MM.1S (cell line): ENCODE measurements around the gene RNF123.
A peak's percentile ranks its signal among the peaks of the same experiment; 100 is the strongest.

ENCODE experiments used
- DNase-seq: peaks from one replicate; pipeline ENCODE4 v3.0.0-alpha.2; 2015
- H2AFZ ChIP-seq: fragments of 300-600 bp; sonication (generic); 2 replicates; pipeline ENCODE4 v1.6.0; 2016; ENCODE audit warnings: antibody characterized with exemption, low read length
- H3F3A ChIP-seq: fragments of 300-600 bp; sonication (generic); 2 replicates; pipeline ENCODE4 v1.6.1; 2016; ENCODE audit warnings: mild to moderate bottlenecking, antibody characterized with exemption, low read length, moderate library complexity, mixed read lengths; ENCODE audit not compliant: insufficient read depth
- H3K27ac ChIP-seq: fragments of 300-600 bp; sonication (generic); 2 replicates; pipeline ENCODE4 v1.5.1; 2016; ENCODE audit warnings: mild to moderate bottlenecking, low read length
- H3K27me3 ChIP-seq: fragments of 300-600 bp; sonication (generic); replicated peaks from 2 replicates; pipeline ENCODE4 v1.6.0; 2016; ENCODE audit warnings: low read length; ENCODE audit not compliant: insufficient read depth
- H3K36me3 ChIP-seq: fragments of 300-600 bp; sonication (generic); replicated peaks from 2 replicates; pipeline ENCODE4 v1.6.1; 2016; ENCODE audit warnings: mild to moderate bottlenecking, low read length, mixed read lengths; ENCODE audit not compliant: insufficient read depth
- H3K4me1 ChIP-seq: fragments of 300-600 bp; sonication (generic); 2 replicates; pipeline ENCODE4 v1.6.1; 2016; ENCODE audit warnings: low read length, mixed read lengths
- H3K4me2 ChIP-seq: fragments of 300-600 bp; sonication (generic); 2 replicates; pipeline ENCODE4 v1.6.0; 2016; ENCODE audit warnings: low read depth, low read length
- H3K4me3 ChIP-seq: fragments of 300-600 bp; sonication (generic); 2 replicates; pipeline ENCODE4 v1.5.1; 2016; ENCODE audit warnings: low read length, mixed read lengths
- H3K79me2 ChIP-seq: fragments of 300-600 bp; sonication (generic); 2 replicates; pipeline ENCODE4 v1.6.1; 2016; ENCODE audit warnings: mixed run types, low read length, mixed read lengths
- H3K9ac ChIP-seq: fragments of 300-600 bp; sonication (generic); 2 replicates; pipeline ENCODE4 v1.6.1; 2016; ENCODE audit warnings: low read length, mixed read lengths
- H3K9me2 ChIP-seq: fragments of 300-600 bp; sonication (generic); replicated peaks from 2 replicates; pipeline ENCODE4 v1.6.1; 2016; ENCODE audit warnings: mild to moderate bottlenecking, low read length, mixed read lengths; ENCODE audit not compliant: insufficient read depth
- H3K9me3 ChIP-seq: fragments of 300-600 bp; sonication (generic); replicated peaks from 2 replicates; pipeline ENCODE4 v1.6.1; 2016; ENCODE audit warnings: mild to moderate bottlenecking, low read length, mixed read lengths; ENCODE audit not compliant: insufficient read depth
- H4K20me1 ChIP-seq: fragments of 300-600 bp; sonication (generic); 2 replicates; pipeline ENCODE4 v1.6.1; 2016; ENCODE audit warnings: mild to moderate bottlenecking, low read length, moderate library complexity, mixed read lengths; ENCODE audit not compliant: insufficient read depth
- EZH2 ChIP-seq: fragments of 300-600 bp; sonication (generic); optimal IDR thresholded peaks from 2 replicates; pipeline ENCODE3; 2017; ENCODE audit warnings: low read depth, mild to moderate bottlenecking, antibody characterized with exemption, low read length, mixed read lengths
- EZH2phosphoT487 ChIP-seq: fragments of 300-600 bp; sonication (generic); IDR thresholded peaks from 2 replicates; pipeline ENCODE4 v1.6.1; 2018; ENCODE audit warnings: antibody characterized with exemption, low read length
- TF ChIP-seq, protein P1 (sequence below): fragments of 300-600 bp; sonication (generic); IDR thresholded peaks from 2 replicates; pipeline ENCODE4 v1.5.1; 2016; ENCODE audit warnings: antibody characterized with exemption, low read length, mixed read lengths

Gene RNF123

DNA sequence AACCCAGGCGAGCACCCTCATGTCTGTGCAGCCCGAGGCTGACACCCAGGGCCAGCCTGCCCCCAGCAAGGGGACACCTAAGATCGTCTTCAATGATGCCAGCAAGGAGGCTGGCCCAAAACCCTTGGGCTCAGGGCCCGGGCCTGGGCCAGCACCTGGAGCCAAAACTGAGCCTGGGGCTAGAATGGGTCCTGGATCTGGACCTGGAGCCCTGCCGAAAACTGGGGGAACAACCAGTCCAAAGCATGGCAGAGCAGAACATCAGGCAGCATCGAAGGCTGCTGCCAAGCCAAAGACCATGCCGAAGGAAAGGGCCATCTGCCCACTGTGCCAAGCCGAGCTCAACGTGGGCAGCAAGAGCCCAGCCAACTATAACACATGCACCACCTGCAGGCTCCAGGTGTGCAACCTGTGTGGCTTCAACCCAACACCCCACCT, 46.6 kb upstream of the RNF123 start:
- H4K20me1 ChIP-seq: no peaks in the 10 kb centered on the region
- H3F3A ChIP-seq: no peaks in the 10 kb centered on the region
- H3K9me2 ChIP-seq: no peaks in the 10 kb centered on the region
- DNase-seq: no peak
- H3K9me3 ChIP-seq: no peaks in the 10 kb centered on the region
- TF ChIP-seq EZH2: no peak
- peaks cover 6% of the 10 kb centered on the region for H3K4me1 ChIP-seq
- no peak overlapping the region for H3K9ac ChIP-seq
- H3K79me2 ChIP-seq: no peaks in the 10 kb centered on the region
- H3K36me3 ChIP-seq: no peaks in the 10 kb centered on the region
- no peak overlapping the region for H3K27ac ChIP-seq
- H2AFZ ChIP-seq: no peak overlapping the region
- no peak overlapping the region for H3K4me2 ChIP-seq
- no peak overlapping the region for H3K4me3 ChIP-seq
- H3K27me3 ChIP-seq: no peaks in the 10 kb centered on the region

- no peaks in the 10 kb centered on the region for H3K9me3 ChIP-seq
- H3K79me2 ChIP-seq: no peaks in the 10 kb centered on the region
- no peak overlapping the region for H3K9ac ChIP-seq
- no peak overlapping the region for H3K4me2 ChIP-seq
- TF ChIP-seq, protein P1, sequence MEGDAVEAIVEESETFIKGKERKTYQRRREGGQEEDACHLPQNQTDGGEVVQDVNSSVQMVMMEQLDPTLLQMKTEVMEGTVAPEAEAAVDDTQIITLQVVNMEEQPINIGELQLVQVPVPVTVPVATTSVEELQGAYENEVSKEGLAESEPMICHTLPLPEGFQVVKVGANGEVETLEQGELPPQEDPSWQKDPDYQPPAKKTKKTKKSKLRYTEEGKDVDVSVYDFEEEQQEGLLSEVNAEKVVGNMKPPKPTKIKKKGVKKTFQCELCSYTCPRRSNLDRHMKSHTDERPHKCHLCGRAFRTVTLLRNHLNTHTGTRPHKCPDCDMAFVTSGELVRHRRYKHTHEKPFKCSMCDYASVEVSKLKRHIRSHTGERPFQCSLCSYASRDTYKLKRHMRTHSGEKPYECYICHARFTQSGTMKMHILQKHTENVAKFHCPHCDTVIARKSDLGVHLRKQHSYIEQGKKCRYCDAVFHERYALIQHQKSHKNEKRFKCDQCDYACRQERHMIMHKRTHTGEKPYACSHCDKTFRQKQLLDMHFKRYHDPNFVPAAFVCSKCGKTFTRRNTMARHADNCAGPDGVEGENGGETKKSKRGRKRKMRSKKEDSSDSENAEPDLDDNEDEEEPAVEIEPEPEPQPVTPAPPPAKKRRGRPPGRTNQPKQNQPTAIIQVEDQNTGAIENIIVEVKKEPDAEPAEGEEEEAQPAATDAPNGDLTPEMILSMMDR: no peak
- TF ChIP-seq EZH2 (no peak), EZH2phosphoT487 (no peak)
- no peak overlapping the region for H3K4me3 ChIP-seq
- H3K27ac ChIP-seq: no peak overlapping the region
- no peaks in the 10 kb centered on the region for H3K9me2 ChIP-seq
- no peaks in the 10 kb centered on the region for H3K36me3 ChIP-seq
- peaks cover 12% of the 10 kb centered on the region for H3K4me1 ChIP-seq
- H3K27me3 ChIP-seq: no peaks in the 10 kb centered on the region
- no peak overlapping the region for H2AFZ ChIP-seq
- no peaks in the 10 kb centered on the region for H3F3A ChIP-seq
- no peak for DNase-seq
- H4K20me1 ChIP-seq: no peaks in the 10 kb centered on the region
Measured at GRCh38 chr3:49644684-49645083, 44.7 kb upstream of the RNF123 start.

DNA sequence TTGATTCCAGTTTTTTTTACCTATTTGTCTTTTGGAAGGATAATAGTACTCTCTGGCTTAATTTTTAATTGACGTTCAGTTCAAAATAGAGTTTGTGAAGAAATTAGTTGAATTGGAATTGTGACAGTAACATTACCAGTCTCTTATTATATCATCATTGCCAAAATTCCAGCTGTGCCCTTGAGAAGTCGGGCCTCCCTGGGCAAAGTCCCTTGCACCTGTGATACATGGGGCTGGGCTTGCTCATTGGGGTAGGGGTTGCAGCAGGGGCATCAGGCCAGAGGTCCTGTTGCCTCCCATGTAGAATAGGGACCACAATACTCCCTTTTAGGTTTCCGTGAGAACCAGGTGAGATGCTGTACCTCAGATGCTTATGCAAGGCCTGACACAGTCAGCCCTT, 43.1 kb upstream of the RNF123 start:
- Histone ChIP-seq H3K79me2 (no peaks in the 10 kb centered on the region), H3K4me1 (peaks cover 12% of the 10 kb centered on the region), H3F3A (no peaks in the 10 kb centered on the region), H3K27me3 (no peaks in the 10 kb centered on the region), H3K36me3 (no peaks in the 10 kb centered on the region), H3K9me2 (no peaks in the 10 kb centered on the region), H3K4me2 (no peak overlapping the region), H4K20me1 (no peaks in the 10 kb centered on the region), H3K4me3 (no peak overlapping the region), H3K9ac (no peak overlapping the region), H3K9me3 (no peaks in the 10 kb centered on the region), H2AFZ (no peak overlapping the region), H3K27ac (no peak overlapping the region)
- TF ChIP-seq EZH2 (no peak), EZH2phosphoT487 (no peak)
- TF ChIP-seq, protein P1: no peak
- DNase-seq: no peak

DNA sequence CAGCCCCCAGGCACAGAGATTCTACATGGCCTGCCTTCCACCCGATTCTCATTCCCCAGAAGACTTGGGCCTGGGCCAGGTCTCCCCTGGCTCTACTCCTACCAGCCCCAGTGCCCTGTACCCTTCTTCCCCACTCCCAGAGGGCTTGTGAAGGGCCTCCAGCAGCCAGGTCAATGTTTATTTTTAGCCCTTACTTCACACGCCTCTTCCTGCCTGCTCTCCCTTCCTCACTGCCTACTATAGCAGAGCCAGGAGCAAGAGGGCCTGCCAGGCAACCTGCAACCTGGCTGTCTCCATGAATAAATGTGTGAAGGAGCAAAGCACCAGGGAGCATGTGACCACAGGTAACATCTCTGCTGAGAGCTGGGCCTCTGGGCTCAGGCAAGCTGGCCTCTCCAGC, 41.6 kb upstream of the RNF123 start:
- Histone ChIP-seq H3K9ac (no peak overlapping the region), H3K79me2 (no peaks in the 10 kb centered on the region), H3K36me3 (no peaks in the 10 kb centered on the region), H3K27me3 (0 out of 2 replicates have a peak, but pooled peaks cover 2% of the 10 kb centered on the region), H3F3A (no peaks in the 10 kb centered on the region), H2AFZ (peak overlapping the region; percentile 63), H3K4me3 (no peak overlapping the region; the same call in 1 of the 2 replicates), H3K9me2 (no peaks in the 10 kb centered on the region), H3K9me3 (no peaks in the 10 kb centered on the region), H3K4me2 (peak overlapping the region; percentile 57), H3K27ac (no peak overlapping the region), H4K20me1 (no peaks in the 10 kb centered on the region), H3K4me1 (peaks cover 12% of the 10 kb centered on the region)
- no peak for TF ChIP-seq EZH2
- TF ChIP-seq EZH2phosphoT487: no peak
- TF ChIP-seq, protein P1: no peak
- DNase-seq: no peak
